Activated CD4-positive, alpha-beta T cell treated with anti-CD3 and anti-CD28 coated beads, Interleukin-2, amount 10 ng/mL, durations not matched to agents 24 days and 14 days (primary cell): ENCODE results near the gene ARPC5L. TPM values are rescaled to one million over a fixed set of nuclear protein-coding genes. Genes with fewer than 3 reads are reported as not detected.
A peak's percentile ranks its signal among the peaks of the same experiment; 100 is the strongest.

Experiments used
- DNase-seq: peaks from one replicate; pipeline ENCODE4 v3.0.0; 2022
- H3K27ac Mint-ChIP-seq: one replicate; pipeline ENCODE4 v1.8.0; 2022; ENCODE audit warnings: mild to moderate bottlenecking, mixed read lengths
- H3K27me3 Mint-ChIP-seq: one replicate; pipeline ENCODE4 v1.8.0; 2022; ENCODE audit warnings: mixed read lengths
- H3K36me3 Mint-ChIP-seq: one replicate; pipeline ENCODE4 v1.8.0; 2022; ENCODE audit warnings: low read depth, mild to moderate bottlenecking, mixed read lengths
- H3K4me1 Mint-ChIP-seq: one replicate; pipeline ENCODE4 v1.8.0; 2021; ENCODE audit warnings: mixed read lengths
- H3K4me3 Mint-ChIP-seq: one replicate; pipeline ENCODE4 v1.8.0; 2022; ENCODE audit warnings: mild to moderate bottlenecking, moderate library complexity, mixed read lengths
- H3K9me3 Mint-ChIP-seq: one replicate; pipeline ENCODE4 v1.8.0; 2021; ENCODE audit warnings: mixed read lengths
- intact Hi-C: fragments of 100-400 bp; cut with micrococcal nuclease; formaldehyde crosslinking; loops from one replicate; pipeline ENCODE4 v1.15.1; 2023
- total RNA-seq: library from RNA; stranded (reverse); gene quantifications from 2 replicates; pipeline ENCODE4 v1.2.3, GENCODE V29; 2022

The ARPC5L gene
- total RNA-seq, 1 donor from 2014 or later, result 103 TPM

- H3K36me3 Mint-ChIP-seq, result peaks cover 51% of the 10 kb centered on the region
- no peaks in the 10 kb centered on the region for H3K27me3 Mint-ChIP-seq
- DNase-seq, result no peak
- no peak overlapping the region for H3K4me3 Mint-ChIP-seq
- H3K4me1 Mint-ChIP-seq, result peaks cover 2% of the 10 kb centered on the region
- H3K9me3 Mint-ChIP-seq, result no peaks in the 10 kb centered on the region
- intact Hi-C loops, result no loop called here
- no peak overlapping the region for H3K27ac Mint-ChIP-seq
Observed at GRCh38 chr9:124882231-124882630, 20.3 kb downstream of the ARPC5L start.

DNA sequence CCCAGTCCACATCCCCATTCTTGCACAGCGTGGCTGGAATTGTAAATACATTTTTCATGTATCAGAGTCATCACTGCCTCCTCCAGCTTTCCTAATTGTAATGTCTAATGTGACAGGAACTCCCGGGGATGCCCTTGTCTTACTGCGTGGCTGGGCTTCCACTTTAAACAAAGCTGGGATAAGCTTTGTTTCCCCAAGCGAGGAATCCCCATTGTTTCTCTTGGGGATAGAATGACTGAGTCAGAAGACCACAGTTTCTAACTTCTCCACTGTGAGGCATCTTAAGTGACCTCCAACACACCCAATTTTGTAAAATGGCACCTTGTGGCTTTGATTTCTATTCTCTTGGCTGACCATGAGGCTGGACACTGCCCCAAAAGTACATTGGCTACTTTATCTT lies 22.4 kb downstream of the ARPC5L start:
- no peak overlapping the region for H3K27ac Mint-ChIP-seq
- no peaks in the 10 kb centered on the region for H3K27me3 Mint-ChIP-seq
- no peak overlapping the region for H3K4me3 Mint-ChIP-seq
- peaks cover 45% of the 10 kb centered on the region for H3K36me3 Mint-ChIP-seq
- no peaks in the 10 kb centered on the region for H3K4me1 Mint-ChIP-seq
- no peak for DNase-seq
- H3K9me3 Mint-ChIP-seq, result no peaks in the 10 kb centered on the region
- intact Hi-C loops, result no loop called here

GRCh38 chr9:124885551-124885950 lies 23.6 kb downstream of the ARPC5L start:
- Mint-ChIP-seq H3K36me3 (peaks cover 48% of the 10 kb centered on the region), H3K4me1 (no peaks in the 10 kb centered on the region)

GRCh38 chr9:124886461-124886860 lies 24.5 kb downstream of the ARPC5L start:
- Mint-ChIP-seq H3K27me3 (no peaks in the 10 kb centered on the region), H3K36me3 (peaks cover 53% of the 10 kb centered on the region), H3K4me1 (no peaks in the 10 kb centered on the region), H3K4me3 (no peak overlapping the region), H3K27ac (no peak overlapping the region), H3K9me3 (no peaks in the 10 kb centered on the region)
- DNase-seq, result no peak
- intact Hi-C loops, result no loop called here

More at GRCh38 chr9:124885551-124885950, 23.6 kb downstream of the ARPC5L start:
- H3K27me3 Mint-ChIP-seq, result no peaks in the 10 kb centered on the region
- intact Hi-C loops, result no loop called here
- DNase-seq, result no peak
- no peak overlapping the region for H3K4me3 Mint-ChIP-seq
- H3K9me3 Mint-ChIP-seq, result no peaks in the 10 kb centered on the region
- no peak overlapping the region for H3K27ac Mint-ChIP-seq

GRCh38 chr9:124886866-124887492 lies 25.0 kb downstream of the ARPC5L start:
- Mint-ChIP-seq H3K27me3 (no peaks in the 10 kb centered on the region), H3K9me3 (no peaks in the 10 kb centered on the region), H3K36me3 (peaks cover 49% of the 10 kb centered on the region), H3K4me3 (no peak overlapping the region), H3K4me1 (no peaks in the 10 kb centered on the region), H3K27ac (no peak overlapping the region)
- DNase-seq, result no peak
- intact Hi-C loops, result no loop called here

- peaks cover 47% of the 10 kb centered on the region for H3K36me3 Mint-ChIP-seq
- no peak overlapping the region for H3K4me3 Mint-ChIP-seq
- intact Hi-C loops, result no loop called here
Observed at GRCh38 chr9:124887832-124888231, 25.9 kb downstream of the ARPC5L start.

DNA sequence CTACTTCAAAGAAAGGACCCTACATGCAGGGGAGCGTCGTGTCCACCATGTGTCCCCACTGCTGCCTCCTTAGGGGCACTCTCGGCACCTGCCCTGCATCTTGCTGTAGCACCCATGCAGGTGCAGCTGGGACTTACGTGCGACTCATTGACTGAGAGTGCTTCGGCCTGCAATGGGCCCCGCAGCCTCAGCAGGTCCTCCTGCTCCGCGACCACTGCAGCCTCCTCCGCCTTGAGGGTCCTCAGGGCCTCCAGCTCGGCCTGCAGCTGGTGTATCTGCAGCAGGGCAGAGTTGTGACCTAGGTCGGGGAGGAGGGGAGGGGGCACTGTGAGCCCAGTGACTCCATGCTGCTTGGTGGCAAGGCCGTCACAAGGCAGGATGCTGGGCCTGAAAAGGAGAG lies 27.1 kb downstream of the ARPC5L start:
- Mint-ChIP-seq H3K4me3 (no peak overlapping the region), H3K9me3 (no peaks in the 10 kb centered on the region), H3K27me3 (no peaks in the 10 kb centered on the region), H3K36me3 (peaks cover 51% of the 10 kb centered on the region), H3K27ac (no peak overlapping the region), H3K4me1 (no peaks in the 10 kb centered on the region)
- intact Hi-C loops, result no loop called here
- no peak for DNase-seq

More at GRCh38 chr9:124887832-124888231, 25.9 kb downstream of the ARPC5L start:
- Mint-ChIP-seq H3K4me1 (no peaks in the 10 kb centered on the region), H3K9me3 (no peaks in the 10 kb centered on the region), H3K27ac (no peak overlapping the region), H3K27me3 (no peaks in the 10 kb centered on the region)
- no peak for DNase-seq

- intact Hi-C loops, result no loop called here
- H3K9me3 Mint-ChIP-seq, result no peaks in the 10 kb centered on the region
Observed at GRCh38 chr9:124890179-124890578, 28.2 kb downstream of the ARPC5L start.

DNA sequence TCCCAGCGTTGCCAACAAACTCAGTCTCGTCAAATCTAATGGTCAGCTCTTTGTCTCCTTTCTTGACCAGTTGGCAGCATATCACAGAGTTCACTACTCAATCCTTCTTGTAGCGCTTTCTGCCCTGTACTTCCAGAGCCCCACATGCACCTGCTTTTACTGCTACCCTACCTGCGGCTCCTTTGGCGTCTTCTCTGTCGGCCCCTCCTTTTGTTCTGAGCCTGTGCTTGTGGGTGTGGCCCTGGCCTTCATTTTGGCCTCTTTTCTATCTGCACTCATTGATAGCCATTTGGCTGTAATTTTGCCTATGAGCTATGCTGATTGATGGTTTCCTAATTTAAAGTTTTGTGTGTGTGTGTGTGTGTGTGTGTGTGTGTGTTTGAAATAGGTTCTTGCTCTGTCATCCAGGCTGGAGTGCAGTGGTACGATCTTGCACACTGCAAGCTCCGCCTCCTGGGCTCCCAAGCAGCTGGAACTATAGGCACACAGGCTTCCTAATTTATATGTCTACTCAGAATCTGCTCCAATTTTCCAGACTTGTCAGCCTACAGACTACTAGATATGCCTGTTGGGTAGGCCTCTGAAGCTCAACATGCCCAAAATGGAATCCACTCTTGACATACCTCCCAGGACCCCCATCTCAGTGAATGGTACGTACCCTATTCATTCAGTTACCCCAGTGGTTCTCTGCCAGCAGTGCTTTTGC lies 32.3 kb downstream of the ARPC5L start:
- Mint-ChIP-seq H3K27me3 (no peaks in the 10 kb centered on the region), H3K9me3 (no peaks in the 10 kb centered on the region), H3K4me3 (no peak overlapping the region), H3K27ac (no peak overlapping the region), H3K4me1 (peaks cover 9% of the 10 kb centered on the region), H3K36me3 (peaks cover 53% of the 10 kb centered on the region)
- no peak for DNase-seq
- intact Hi-C loops, result loop anchor here (1.0 to 2.0 kb wide), 3 partner anchors 23 to 120 kb away; partner anchors contain the start of gene WDR38

More at GRCh38 chr9:124890179-124890578, 28.2 kb downstream of the ARPC5L start:
- H3K4me1 Mint-ChIP-seq, result peaks cover 6% of the 10 kb centered on the region
- no peak for DNase-seq
- H3K4me3 Mint-ChIP-seq, result no peak overlapping the region
- H3K36me3 Mint-ChIP-seq, result peaks cover 52% of the 10 kb centered on the region
- no peaks in the 10 kb centered on the region for H3K27me3 Mint-ChIP-seq
- H3K27ac Mint-ChIP-seq, result no peak overlapping the region

DNA sequence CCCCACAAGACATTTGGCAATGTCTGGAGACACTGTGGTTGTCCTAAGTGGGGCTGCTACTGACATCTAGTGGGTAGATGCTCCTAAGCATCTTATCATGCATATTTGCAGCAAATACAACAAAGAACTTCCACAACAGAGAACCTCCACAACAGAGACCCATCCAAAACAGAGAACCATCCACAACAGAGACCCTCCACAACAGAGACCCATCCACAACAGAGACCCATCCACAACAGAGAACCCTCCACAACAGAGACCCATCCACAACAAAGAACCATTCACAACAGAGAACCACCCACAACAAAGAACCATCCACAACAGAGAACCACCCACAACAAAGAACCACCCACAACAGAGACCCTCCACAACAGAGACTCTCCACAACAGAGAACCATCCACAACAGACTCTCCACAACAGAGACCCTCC lies 32.8 kb downstream of the ARPC5L start:
- Mint-ChIP-seq H3K4me1 (peaks cover 9% of the 10 kb centered on the region), H3K27ac (peak overlapping the region; percentile 5), H3K9me3 (no peaks in the 10 kb centered on the region), H3K36me3 (peaks cover 53% of the 10 kb centered on the region), H3K4me3 (no peak overlapping the region), H3K27me3 (no peaks in the 10 kb centered on the region)
- DNase-seq, result peak; percentile 82
- intact Hi-C loops, result loop anchor here (1.0 to 2.0 kb wide), 3 partner anchors 24 to 120 kb away; partner anchors contain the start of gene WDR38

- Mint-ChIP-seq H3K27me3 (no peaks in the 10 kb centered on the region), H3K4me1 (peaks cover 9% of the 10 kb centered on the region), H3K4me3 (no peak overlapping the region), H3K9me3 (no peaks in the 10 kb centered on the region), H3K27ac (no peak overlapping the region), H3K36me3 (peaks cover 49% of the 10 kb centered on the region)
- intact Hi-C loops, result no loop called here
- DNase-seq, result no peak
Observed at GRCh38 chr9:124897570-124898460, 35.9 kb downstream of the ARPC5L start.

- peaks cover 5% of the 10 kb centered on the region for H3K4me1 Mint-ChIP-seq
- H3K4me3 Mint-ChIP-seq, result no peak overlapping the region
- no peaks in the 10 kb centered on the region for H3K27me3 Mint-ChIP-seq
- H3K9me3 Mint-ChIP-seq, result no peaks in the 10 kb centered on the region
- DNase-seq, result no peak
- H3K36me3 Mint-ChIP-seq, result peaks cover 43% of the 10 kb centered on the region
- intact Hi-C loops, result no loop called here
- no peak overlapping the region for H3K27ac Mint-ChIP-seq
Observed at GRCh38 chr9:124899845-124900244, 37.9 kb downstream of the ARPC5L start.

DNA sequence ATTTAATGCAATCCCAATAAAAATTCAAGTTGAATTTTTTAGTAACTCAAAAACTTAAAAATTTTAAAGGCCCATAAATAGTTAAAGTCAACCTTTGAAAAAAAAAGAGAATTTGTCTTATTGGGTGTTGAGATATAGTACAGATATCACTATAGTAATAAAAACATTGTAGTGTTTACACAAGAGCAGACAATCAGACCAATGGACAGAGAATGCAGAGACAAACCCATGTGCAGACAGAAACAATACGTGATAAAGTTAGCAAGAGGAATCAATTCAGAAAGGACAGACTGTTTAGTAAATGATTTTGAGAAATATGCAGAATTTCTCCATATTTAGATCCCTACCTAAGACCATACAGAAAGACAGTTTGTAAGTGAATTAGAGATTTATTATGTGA lies 45.0 kb downstream of the ARPC5L start:
- Mint-ChIP-seq H3K36me3 (peaks cover 36% of the 10 kb centered on the region), H3K4me3 (no peak overlapping the region), H3K27ac (no peak overlapping the region), H3K4me1 (no peaks in the 10 kb centered on the region), H3K27me3 (no peaks in the 10 kb centered on the region), H3K9me3 (no peaks in the 10 kb centered on the region)
- intact Hi-C loops, result no loop called here
- DNase-seq, result no peak

GRCh38 chr9:124908098-124908497 lies 46.2 kb downstream of the ARPC5L start:
- Mint-ChIP-seq H3K27me3 (no peaks in the 10 kb centered on the region), H3K36me3 (peaks cover 37% of the 10 kb centered on the region), H3K27ac (no peak overlapping the region), H3K4me1 (no peaks in the 10 kb centered on the region), H3K4me3 (no peak overlapping the region), H3K9me3 (no peaks in the 10 kb centered on the region)
- no peak for DNase-seq
- intact Hi-C loops, result no loop called here
